Measurements from ENCODE around the gene VWA3B.

GRCh38 chr2:98350411-98350810, 263.4 kb downstream of the VWA3B start:
- TF ChIP-seq POLR2A (IDR thresholded peaks at IDR 0.05; ENCODE audit: low read depth, low read length) (no peak), CTCF (conservative IDR thresholded peaks at IDR 0.05; ENCODE audit: low read depth, low read length) (no peak), RAD21 (IDR thresholded peaks at IDR 0.05; ENCODE audit: low read length) (no peak), RCOR1 (IDR thresholded peaks at IDR 0.05; ENCODE audit: insufficient replicate concordance, low read length) (no peak), ELK1 (IDR thresholded peaks at IDR 0.05; ENCODE audit: borderline replicate concordance, low read depth, low read length) (no peak)

All from IMR-90 (cell line).